ENCODE measurements around the gene FAM193A. TPM values are rescaled to one million over a fixed set of nuclear protein-coding genes. Genes with fewer than 3 reads are reported as not detected.
"Not testable (repeated sequence)": the region's sequence is repeated elsewhere in the genome, so short reads cannot be mapped to it uniquely, and the experiment has no call there.

Gene FAM193A
- total and polyA plus RNA-seq, 2 experiments from 2014 or later = 12.0 to 22.9 TPM

DNA sequence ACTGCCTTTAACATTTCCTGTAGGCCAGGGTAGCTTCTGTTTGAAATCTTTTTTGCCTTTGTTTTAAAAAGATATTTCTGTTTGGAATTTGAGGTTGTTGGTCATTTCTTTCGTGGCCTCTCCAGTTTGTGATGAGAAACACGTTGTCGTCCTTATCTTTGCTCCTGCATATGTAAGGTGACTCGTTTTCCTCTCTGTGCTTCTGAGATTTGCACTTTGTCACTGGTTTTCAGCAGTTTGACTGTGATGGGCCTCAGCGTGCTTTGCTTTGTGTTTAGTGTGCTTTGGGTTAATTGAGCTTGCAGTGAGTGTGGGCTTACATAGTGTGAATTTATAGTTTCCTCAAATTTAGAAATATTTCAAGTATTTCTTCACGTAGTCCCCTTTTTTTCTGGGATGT, 81.5 kb downstream of the FAM193A start (continued):
- TF ChIP-seq, protein P1, sequence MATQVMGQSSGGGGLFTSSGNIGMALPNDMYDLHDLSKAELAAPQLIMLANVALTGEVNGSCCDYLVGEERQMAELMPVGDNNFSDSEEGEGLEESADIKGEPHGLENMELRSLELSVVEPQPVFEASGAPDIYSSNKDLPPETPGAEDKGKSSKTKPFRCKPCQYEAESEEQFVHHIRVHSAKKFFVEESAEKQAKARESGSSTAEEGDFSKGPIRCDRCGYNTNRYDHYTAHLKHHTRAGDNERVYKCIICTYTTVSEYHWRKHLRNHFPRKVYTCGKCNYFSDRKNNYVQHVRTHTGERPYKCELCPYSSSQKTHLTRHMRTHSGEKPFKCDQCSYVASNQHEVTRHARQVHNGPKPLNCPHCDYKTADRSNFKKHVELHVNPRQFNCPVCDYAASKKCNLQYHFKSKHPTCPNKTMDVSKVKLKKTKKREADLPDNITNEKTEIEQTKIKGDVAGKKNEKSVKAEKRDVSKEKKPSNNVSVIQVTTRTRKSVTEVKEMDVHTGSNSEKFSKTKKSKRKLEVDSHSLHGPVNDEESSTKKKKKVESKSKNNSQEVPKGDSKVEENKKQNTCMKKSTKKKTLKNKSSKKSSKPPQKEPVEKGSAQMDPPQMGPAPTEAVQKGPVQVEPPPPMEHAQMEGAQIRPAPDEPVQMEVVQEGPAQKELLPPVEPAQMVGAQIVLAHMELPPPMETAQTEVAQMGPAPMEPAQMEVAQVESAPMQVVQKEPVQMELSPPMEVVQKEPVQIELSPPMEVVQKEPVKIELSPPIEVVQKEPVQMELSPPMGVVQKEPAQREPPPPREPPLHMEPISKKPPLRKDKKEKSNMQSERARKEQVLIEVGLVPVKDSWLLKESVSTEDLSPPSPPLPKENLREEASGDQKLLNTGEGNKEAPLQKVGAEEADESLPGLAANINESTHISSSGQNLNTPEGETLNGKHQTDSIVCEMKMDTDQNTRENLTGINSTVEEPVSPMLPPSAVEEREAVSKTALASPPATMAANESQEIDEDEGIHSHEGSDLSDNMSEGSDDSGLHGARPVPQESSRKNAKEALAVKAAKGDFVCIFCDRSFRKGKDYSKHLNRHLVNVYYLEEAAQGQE (IDR thresholded peaks at IDR 0.05; ENCODE audit: unreplicated experiment) = no peak
- TF ChIP-seq NANOG (IDR thresholded peaks at IDR 0.05; ENCODE audit: borderline replicate concordance) (no peak), ETS1 (IDR thresholded peaks at IDR 0.05) (no peak)

- ATAC-seq; H3K9me2 ChIP-seq (ENCODE audit: insufficient read depth); H3K36me3 ChIP-seq (ENCODE audit: insufficient read depth); H3K4me3 Mint-ChIP-seq; H3K27me3 Mint-ChIP-seq (ENCODE audit: insufficient read depth, low read depth, poor library complexity); H3F3A ChIP-seq (replicated peaks; ENCODE audit: low read depth); H3K9me3 Mint-ChIP-seq; H3K27ac ChIP-seq (ENCODE audit: low read depth); H2AFZ ChIP-seq; H3K27me3 ChIP-seq (ENCODE audit: insufficient read depth); H3K4me3 ChIP-seq; DNase-seq (ENCODE audit: low spot score); H3K4me2 ChIP-seq: not testable (repeated sequence)
- H3K36me3 Mint-ChIP-seq (ENCODE audit: low read depth) = peaks cover 12% of the 10 kb centered on the region
- peaks cover 22% of the 10 kb centered on the region for H4K20me1 ChIP-seq (replicated peaks; ENCODE audit: insufficient read depth)
- peaks cover 98% of the 10 kb centered on the region for H3K79me2 ChIP-seq (replicated peaks; ENCODE audit: insufficient read depth)
- peaks cover 17% of the 10 kb centered on the region for H3K4me1 ChIP-seq (ENCODE audit: insufficient read depth)
- H3K4me1 Mint-ChIP-seq = peaks cover 41% of the 10 kb centered on the region
- peak overlapping the region; percentile 15; the same call in 1 of the 2 replicates for H3K27ac Mint-ChIP-seq
Observed at GRCh38 chr4:2618729-2619128, 82.3 kb downstream of the FAM193A start.

DNA sequence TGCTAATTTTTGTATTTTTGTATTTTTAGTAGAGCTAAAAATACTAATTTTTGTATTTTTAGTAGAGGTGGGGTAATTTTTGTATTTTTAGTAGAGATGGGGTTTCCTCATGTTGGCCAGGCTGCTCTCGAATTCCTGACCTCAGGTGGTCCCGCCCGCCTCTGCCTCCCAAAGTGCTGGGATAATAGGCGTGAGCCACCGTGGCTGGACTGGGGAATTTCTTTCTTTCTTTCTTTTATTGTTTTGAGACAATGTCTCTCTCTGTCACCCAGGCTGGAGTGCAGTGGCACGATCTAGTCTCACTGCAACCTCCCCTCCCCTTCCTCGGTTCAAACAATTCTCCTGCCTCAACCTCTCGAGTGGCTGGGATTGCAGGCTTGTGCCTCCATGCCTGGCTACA, 83.0 kb downstream of the FAM193A start:
- H3K4me3 Mint-ChIP-seq = no peak overlapping the region
- peaks cover 98% of the 10 kb centered on the region for H3K79me2 ChIP-seq (replicated peaks; ENCODE audit: insufficient read depth)
- H3K36me3 ChIP-seq (ENCODE audit: insufficient read depth) = no peaks in the 10 kb centered on the region
- no peak overlapping the region for H3K4me3 ChIP-seq
- H4K20me1 ChIP-seq (replicated peaks; ENCODE audit: insufficient read depth) = peaks cover 21% of the 10 kb centered on the region
- no peaks in the 10 kb centered on the region for H3F3A ChIP-seq (replicated peaks; ENCODE audit: low read depth)
- H2AFZ ChIP-seq = no peak overlapping the region
- H3K27me3 ChIP-seq (ENCODE audit: insufficient read depth) = no peaks in the 10 kb centered on the region
- peaks cover 5% of the 10 kb centered on the region for H3K27me3 Mint-ChIP-seq (ENCODE audit: insufficient read depth, low read depth, poor library complexity)
- peaks cover 12% of the 10 kb centered on the region for H3K36me3 Mint-ChIP-seq (ENCODE audit: low read depth)
- ATAC-seq = peak; percentile 58
- H3K4me1 Mint-ChIP-seq = peaks cover 41% of the 10 kb centered on the region
- H3K27ac Mint-ChIP-seq = peak overlapping the region; percentile 40; the same call in 1 of the 2 replicates
- no peaks in the 10 kb centered on the region for H3K9me2 ChIP-seq (ENCODE audit: insufficient read depth)
- peak; percentile 33 for DNase-seq (ENCODE audit: low spot score)
- no peak overlapping the region; the same call in 1 of the 2 replicates for H3K4me2 ChIP-seq
- 0 out of 2 replicates have a peak overlapping the region, but pooled peaks have one; percentile 16 for H3K27ac ChIP-seq (ENCODE audit: low read depth)
- no peaks in the 10 kb centered on the region for H3K9me3 Mint-ChIP-seq
- peaks cover 17% of the 10 kb centered on the region for H3K4me1 ChIP-seq (ENCODE audit: insufficient read depth)
- no peak for TF ChIP-seq STAT1 (IDR thresholded peaks at IDR 0.05; ENCODE audit: unreplicated experiment)
- no peak for TF ChIP-seq CREB1 (CRISPR knock-in tag; IDR thresholded peaks at IDR 0.05; ENCODE audit: low read depth)
- TF ChIP-seq, protein P1 (IDR thresholded peaks at IDR 0.05; ENCODE audit: unreplicated experiment) = no peak
- no peak for TF ChIP-seq ZNF114 (CRISPR knock-in tag; IDR thresholded peaks at IDR 0.05)
- TF ChIP-seq EZH2phosphoT487 (IDR thresholded peaks at IDR 0.05; ENCODE audit: unreplicated experiment) = no peak
- TF ChIP-seq NANOG (IDR thresholded peaks at IDR 0.05; ENCODE audit: borderline replicate concordance) = no peak
